Nephron (organoid): ENCODE measurements around the gene LRRC8D.

ENCODE experiments used
- H3K27ac Mint-ChIP-seq, 3 experiments: 2 replicates each; pipeline ENCODE4 v1.8.0; 2020; ENCODE audit warnings: mixed read lengths in 3 of 3, mild to moderate bottlenecking in 2 of 3, moderate library complexity in 1 of 3
- H3K27me3 Mint-ChIP-seq: 2 replicates; pipeline ENCODE4 v1.8.0; 2021; ENCODE audit warnings: low read depth, mild to moderate bottlenecking, moderate library complexity, mixed read lengths
- H3K36me3 Mint-ChIP-seq: 2 replicates; pipeline ENCODE4 v1.8.0; 2020; ENCODE audit warnings: low read depth, mixed read lengths
- H3K4me1 Mint-ChIP-seq: 2 replicates; pipeline ENCODE4 v1.8.0; 2020; ENCODE audit warnings: mixed read lengths
- H3K4me3 Mint-ChIP-seq, 3 experiments: 2 replicates each; pipeline ENCODE4 v1.8.0; 2020; ENCODE audit warnings: mild to moderate bottlenecking in 3 of 3, mixed read lengths in 3 of 3, moderate library complexity in 2 of 3
- H3K9me3 Mint-ChIP-seq: 2 replicates; pipeline ENCODE4 v1.8.0; 2020; ENCODE audit warnings: mixed read lengths
- CTCF ChIP-seq, 3 experiments: fragments of 200-600 bp; sonication (generic); IDR thresholded peaks; one replicate each; pipeline ENCODE4 v1.5.0; 2021; ENCODE audit warnings: antibody characterized with exemption in 3 of 3; ENCODE audit not compliant: unreplicated experiment in 3 of 3

Gene LRRC8D

GRCh38 chr1:89898695-89899470, 78.1 kb downstream of the LRRC8D start:
- TF ChIP-seq CTCF (IDR thresholded peaks at IDR 0.05; ENCODE audit: unreplicated experiment in 3 of 3): no peak
- Mint-ChIP-seq H3K4me3 (no peak overlapping the region), H3K27ac (no peak overlapping the region), H3K9me3 (no peaks in the 10 kb centered on the region), H3K27me3 (peaks cover 3% of the 10 kb centered on the region), H3K4me1 (peaks cover 6% of the 10 kb centered on the region), H3K36me3 (no peaks in the 10 kb centered on the region)

- no peak for TF ChIP-seq CTCF (IDR thresholded peaks at IDR 0.05; ENCODE audit: unreplicated experiment in 3 of 3)
- Mint-ChIP-seq H3K27me3 (peaks cover 3% of the 10 kb centered on the region), H3K9me3 (no peaks in the 10 kb centered on the region), H3K4me1 (peaks cover 9% of the 10 kb centered on the region), H3K36me3 (no peaks in the 10 kb centered on the region), H3K27ac (no peak overlapping the region), H3K4me3 (no peak overlapping the region)
Observed at GRCh38 chr1:89900323-89900722, 79.5 kb downstream of the LRRC8D start.

GRCh38 chr1:89900791-89901708, 80.2 kb downstream of the LRRC8D start:
- peak overlapping the region in 1 of 3 experiments; percentile 43 for H3K27ac Mint-ChIP-seq
- no peak overlapping the region for H3K4me3 Mint-ChIP-seq
- H3K27me3 Mint-ChIP-seq: peaks cover 3% of the 10 kb centered on the region

GRCh38 chr1:89901957-89902669, 81.3 kb downstream of the LRRC8D start:
- no peak overlapping the region for H3K4me3 Mint-ChIP-seq
- H3K4me1 Mint-ChIP-seq: peaks cover 26% of the 10 kb centered on the region
- peaks cover 3% of the 10 kb centered on the region for H3K27me3 Mint-ChIP-seq
- no peak for TF ChIP-seq CTCF (IDR thresholded peaks at IDR 0.05; ENCODE audit: unreplicated experiment in 3 of 3)
- H3K9me3 Mint-ChIP-seq: no peaks in the 10 kb centered on the region
- no peaks in the 10 kb centered on the region for H3K36me3 Mint-ChIP-seq
- H3K27ac Mint-ChIP-seq: no peak overlapping the region

More at GRCh38 chr1:89900791-89901708, 80.2 kb downstream of the LRRC8D start:
- H3K4me1 Mint-ChIP-seq: peaks cover 16% of the 10 kb centered on the region
- no peak for TF ChIP-seq CTCF (IDR thresholded peaks at IDR 0.05; ENCODE audit: unreplicated experiment in 3 of 3)
- H3K9me3 Mint-ChIP-seq: no peaks in the 10 kb centered on the region
- H3K36me3 Mint-ChIP-seq: no peaks in the 10 kb centered on the region

- H3K4me3 Mint-ChIP-seq: no peak overlapping the region
- peaks cover 39% of the 10 kb centered on the region for H3K4me1 Mint-ChIP-seq
- no peaks in the 10 kb centered on the region for H3K9me3 Mint-ChIP-seq
- H3K27ac Mint-ChIP-seq: peak overlapping the region in 1 of 3 experiments; percentile 56
- H3K27me3 Mint-ChIP-seq: peaks cover 3% of the 10 kb centered on the region
- TF ChIP-seq CTCF (IDR thresholded peaks at IDR 0.05; ENCODE audit: unreplicated experiment in 3 of 3): no peak
- H3K36me3 Mint-ChIP-seq: no peaks in the 10 kb centered on the region
Observed at GRCh38 chr1:89903550-89903949, 82.7 kb downstream of the LRRC8D start.
